Astrocyte (in vitro differentiated cells and primary cell): Measurements from ENCODE around the gene ASB13. TPM values are rescaled to one million over a fixed set of nuclear protein-coding genes. Genes with fewer than 3 reads are reported as not detected.

Source experiments
- DNase-seq: peaks from one replicate; pipeline ENCODE4 v3.0.0-alpha.2; 2010; ENCODE audit warnings: low read depth
- FAIRE-seq: peaks from 2 replicates; lab custom pipeline; 2011; peaks lifted over from hg19 to GRCh38; lab: Jason Lieb, UNC
- H2AFZ ChIP-seq: 2 replicates; pipeline ENCODE4 v1.6.0; 2012; ENCODE audit warnings: low read depth, low read length, inconsistent platforms
- H3K27ac ChIP-seq: 2 replicates; pipeline ENCODE4 v1.5.1; 2011; ENCODE audit warnings: low read depth, low read length, inconsistent platforms
- H3K27me3 ChIP-seq: 2 replicates; pipeline ENCODE4 v1.6.0; 2011; ENCODE audit warnings: low read length, inconsistent platforms; ENCODE audit not compliant: insufficient read depth
- H3K36me3 ChIP-seq: 2 replicates; pipeline ENCODE4 v1.5.1; 2011; ENCODE audit warnings: low read length, inconsistent platforms; ENCODE audit not compliant: insufficient read depth
- H3K4me1 ChIP-seq: 2 replicates; pipeline ENCODE4 v1.5.1; 2011; ENCODE audit warnings: low read length, inconsistent platforms; ENCODE audit not compliant: insufficient read depth
- H3K4me2 ChIP-seq: 2 replicates; pipeline ENCODE4 v1.6.0; 2012; ENCODE audit warnings: low read length, inconsistent platforms
- H3K4me3 ChIP-seq: 2 replicates; pipeline ENCODE4 v1.5.1; 2011; ENCODE audit warnings: low read depth, mild to moderate bottlenecking, low read length, inconsistent platforms; ENCODE audit not compliant: insufficient read depth
- H3K79me2 ChIP-seq: 2 replicates; pipeline ENCODE4 v1.6.0; 2012; ENCODE audit warnings: mild to moderate bottlenecking, low read length, inconsistent platforms; ENCODE audit not compliant: insufficient read depth
- H3K9ac ChIP-seq: 2 replicates; pipeline ENCODE4 v1.6.0; 2012; ENCODE audit warnings: mild to moderate bottlenecking, low read length, inconsistent platforms
- H3K9me3 ChIP-seq: 2 replicates; pipeline ENCODE4 v1.5.1; 2012; ENCODE audit warnings: low read depth, mild to moderate bottlenecking, low read length, inconsistent platforms; ENCODE audit not compliant: insufficient read depth
- H4K20me1 ChIP-seq: 2 replicates; pipeline ENCODE4 v1.6.0; 2012; ENCODE audit warnings: low read length, inconsistent platforms; ENCODE audit not compliant: insufficient read depth
- H3K27ac Mint-ChIP-seq: one replicate; pipeline ENCODE4 v1.8.0; 2021; ENCODE audit warnings: mild to moderate bottlenecking, mixed read lengths; ENCODE audit not compliant: unreplicated experiment
- H3K27me3 Mint-ChIP-seq: one replicate; pipeline ENCODE4 v1.8.0; 2021; ENCODE audit warnings: low read depth, mixed read lengths; ENCODE audit not compliant: unreplicated experiment
- H3K36me3 Mint-ChIP-seq: one replicate; pipeline ENCODE4 v1.8.0; 2021; ENCODE audit warnings: low read depth, mixed read lengths; ENCODE audit not compliant: unreplicated experiment
- H3K4me1 Mint-ChIP-seq: one replicate; pipeline ENCODE4 v1.8.0; 2021; ENCODE audit warnings: low read depth, mixed read lengths; ENCODE audit not compliant: unreplicated experiment
- H3K4me3 Mint-ChIP-seq: one replicate; pipeline ENCODE4 v1.8.0; 2021; ENCODE audit warnings: mild to moderate bottlenecking, moderate library complexity, mixed read lengths; ENCODE audit not compliant: unreplicated experiment
- H3K9me3 Mint-ChIP-seq: one replicate; pipeline ENCODE4 v1.8.0; 2021; ENCODE audit warnings: mild to moderate bottlenecking, mixed read lengths; ENCODE audit not compliant: unreplicated experiment
- EZH2 ChIP-seq: IDR thresholded peaks from 2 replicates; pipeline ENCODE4 v1.6.1; 2012; ENCODE audit warnings: mild to moderate bottlenecking, low read length, inconsistent platforms; ENCODE audit not compliant: insufficient read depth
- total RNA-seq: library from RNA; stranded (reverse); gene quantifications from 2 replicates; pipeline ENCODE4 v1.2.1, GENCODE V29; 2021
- TF ChIP-seq, protein P1 (sequence below): IDR thresholded peaks from 2 replicates; pipeline ENCODE4 v1.5.1; 2011; ENCODE audit warnings: low read depth, mild to moderate bottlenecking, inconsistent platforms, low read length, moderate library complexity; ENCODE audit not compliant: insufficient read depth

The ASB13 gene
- total RNA-seq, 1 donor from 2014 or later = 4.8 TPM

DNA sequence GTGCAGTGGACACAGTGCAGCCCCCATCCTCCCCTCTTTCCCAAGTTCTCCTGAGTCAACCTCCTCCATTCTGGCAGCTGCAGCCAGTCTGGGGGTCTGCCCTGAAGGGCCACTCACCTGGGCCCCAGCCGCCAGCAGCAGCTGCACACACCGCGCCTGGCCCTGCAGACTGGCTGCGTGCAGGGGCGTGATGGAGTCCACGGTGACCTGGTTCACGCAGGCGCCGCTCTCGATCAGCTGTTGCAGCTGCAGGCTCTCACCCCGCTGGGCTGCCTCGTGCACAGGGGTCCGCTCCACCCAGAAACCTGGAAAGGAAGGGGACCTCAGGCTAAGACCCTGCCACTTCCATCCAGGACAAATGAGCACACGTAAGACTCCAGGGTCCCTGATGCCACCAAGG lies 13.6 kb downstream of the ASB13 start:
- H3K4me3 Mint-ChIP-seq = no peak overlapping the region
- Histone ChIP-seq H3K27me3 (no peaks in the 10 kb centered on the region), H3K27ac (no peak overlapping the region), H3K4me3 (no peak overlapping the region), H3K9ac (no peak overlapping the region), H3K4me1 (no peaks in the 10 kb centered on the region), H3K36me3 (no peaks in the 10 kb centered on the region), H2AFZ (no peak overlapping the region), H3K79me2 (no peaks in the 10 kb centered on the region), H3K9me3 (no peaks in the 10 kb centered on the region), H3K4me2 (no peak overlapping the region), H4K20me1 (no peaks in the 10 kb centered on the region)
- no peaks in the 10 kb centered on the region for H3K9me3 Mint-ChIP-seq
- FAIRE-seq (no peak), DNase-seq (no peak)
- no peak for TF ChIP-seq EZH2
- TF ChIP-seq, protein P1, sequence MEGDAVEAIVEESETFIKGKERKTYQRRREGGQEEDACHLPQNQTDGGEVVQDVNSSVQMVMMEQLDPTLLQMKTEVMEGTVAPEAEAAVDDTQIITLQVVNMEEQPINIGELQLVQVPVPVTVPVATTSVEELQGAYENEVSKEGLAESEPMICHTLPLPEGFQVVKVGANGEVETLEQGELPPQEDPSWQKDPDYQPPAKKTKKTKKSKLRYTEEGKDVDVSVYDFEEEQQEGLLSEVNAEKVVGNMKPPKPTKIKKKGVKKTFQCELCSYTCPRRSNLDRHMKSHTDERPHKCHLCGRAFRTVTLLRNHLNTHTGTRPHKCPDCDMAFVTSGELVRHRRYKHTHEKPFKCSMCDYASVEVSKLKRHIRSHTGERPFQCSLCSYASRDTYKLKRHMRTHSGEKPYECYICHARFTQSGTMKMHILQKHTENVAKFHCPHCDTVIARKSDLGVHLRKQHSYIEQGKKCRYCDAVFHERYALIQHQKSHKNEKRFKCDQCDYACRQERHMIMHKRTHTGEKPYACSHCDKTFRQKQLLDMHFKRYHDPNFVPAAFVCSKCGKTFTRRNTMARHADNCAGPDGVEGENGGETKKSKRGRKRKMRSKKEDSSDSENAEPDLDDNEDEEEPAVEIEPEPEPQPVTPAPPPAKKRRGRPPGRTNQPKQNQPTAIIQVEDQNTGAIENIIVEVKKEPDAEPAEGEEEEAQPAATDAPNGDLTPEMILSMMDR = no peak
- H3K27me3 Mint-ChIP-seq = peaks cover 6% of the 10 kb centered on the region
- no peak overlapping the region for H3K27ac Mint-ChIP-seq
- peaks cover 6% of the 10 kb centered on the region for H3K36me3 Mint-ChIP-seq
- peaks cover 8% of the 10 kb centered on the region for H3K4me1 Mint-ChIP-seq

DNA sequence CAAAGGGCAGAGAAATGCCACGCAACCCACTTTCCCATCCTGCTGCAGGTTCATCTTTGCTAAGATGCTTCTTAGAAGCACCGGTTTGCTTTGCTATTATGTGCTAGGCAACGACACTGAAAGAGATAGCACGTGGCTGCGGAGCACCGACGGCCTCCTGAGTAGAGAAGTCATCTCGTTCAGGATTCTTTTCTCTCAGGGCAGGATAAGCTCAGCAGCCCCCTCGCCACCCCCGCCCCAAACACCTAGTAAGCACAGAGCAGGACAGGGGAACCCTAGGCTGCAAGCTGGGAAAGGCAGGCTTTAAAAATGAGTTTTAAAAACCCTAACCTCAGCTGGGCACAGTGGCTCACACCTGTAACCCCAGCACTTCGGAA lies 15.0 kb downstream of the ASB13 start:
- Mint-ChIP-seq H3K27ac (no peak overlapping the region), H3K36me3 (peaks cover 6% of the 10 kb centered on the region)
- no peak for FAIRE-seq

DNA sequence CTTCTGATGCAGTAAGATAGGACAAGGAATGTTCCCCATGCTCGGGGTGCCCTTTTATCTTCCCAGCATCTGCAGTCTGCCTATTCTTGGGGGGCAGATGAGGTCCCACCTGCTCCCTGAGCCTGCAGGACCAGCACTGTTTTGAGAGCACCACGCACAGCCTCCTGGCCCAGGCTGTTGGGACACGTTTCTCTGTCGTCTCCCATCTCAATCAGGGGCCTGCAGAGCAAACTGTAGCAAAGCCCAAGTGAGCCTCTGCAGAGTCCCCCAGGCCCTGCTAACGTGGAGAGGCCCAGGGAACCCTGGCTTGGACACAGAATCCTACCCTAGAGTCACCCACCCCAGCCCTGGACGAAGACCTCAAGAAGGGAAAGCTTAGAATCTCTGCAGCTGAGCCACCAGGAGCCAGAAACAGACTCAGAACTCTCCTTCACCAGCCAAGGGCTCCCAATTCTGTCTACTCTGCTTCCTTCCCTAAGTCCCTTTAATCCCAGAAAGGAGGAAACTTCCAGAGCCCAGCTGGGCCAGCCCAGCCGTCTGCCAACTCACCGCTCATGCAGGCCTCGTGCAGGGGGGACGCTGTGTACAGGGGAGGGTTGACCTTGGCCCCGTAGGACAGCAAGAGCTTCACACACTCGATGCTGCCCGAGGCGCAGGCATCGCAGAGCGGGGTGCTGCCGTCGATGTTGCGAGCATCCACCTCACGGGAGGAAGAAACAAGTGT lies 15.6 kb downstream of the ASB13 start:
- Mint-ChIP-seq H3K4me1 (peaks cover 8% of the 10 kb centered on the region), H3K36me3 (peaks cover 6% of the 10 kb centered on the region), H3K27me3 (peaks cover 6% of the 10 kb centered on the region), H3K27ac (no peak overlapping the region), H3K9me3 (no peaks in the 10 kb centered on the region), H3K4me3 (no peak overlapping the region)
- no peak for TF ChIP-seq EZH2
- TF ChIP-seq, protein P1 = no peak
- Histone ChIP-seq H3K79me2 (no peaks in the 10 kb centered on the region), H3K9me3 (no peaks in the 10 kb centered on the region), H3K4me2 (no peak overlapping the region), H3K4me1 (no peaks in the 10 kb centered on the region), H3K27me3 (no peaks in the 10 kb centered on the region), H3K4me3 (no peak overlapping the region), H3K36me3 (no peaks in the 10 kb centered on the region), H3K9ac (no peak overlapping the region), H2AFZ (no peak overlapping the region), H4K20me1 (no peaks in the 10 kb centered on the region), H3K27ac (no peak overlapping the region)
- DNase-seq (no peak), FAIRE-seq (no peak)

More for the DNA sequence above, 15.0 kb downstream of the ASB13 start:
- Histone ChIP-seq H3K4me3 (no peak overlapping the region), H3K4me2 (no peak overlapping the region), H3K36me3 (no peaks in the 10 kb centered on the region), H3K9ac (no peak overlapping the region), H2AFZ (no peak overlapping the region), H3K27ac (no peak overlapping the region), H3K79me2 (no peaks in the 10 kb centered on the region), H3K27me3 (no peaks in the 10 kb centered on the region), H3K9me3 (no peaks in the 10 kb centered on the region), H3K4me1 (no peaks in the 10 kb centered on the region), H4K20me1 (no peaks in the 10 kb centered on the region)
- DNase-seq = no peak
- no peak for TF ChIP-seq EZH2
- Mint-ChIP-seq H3K27me3 (peaks cover 6% of the 10 kb centered on the region), H3K4me1 (peaks cover 8% of the 10 kb centered on the region), H3K9me3 (no peaks in the 10 kb centered on the region), H3K4me3 (no peak overlapping the region)
